ENCODE data around the gene LSM7.

Gene LSM7

GRCh38 chr19:2278459-2279158 lies 49.8 kb downstream of the LSM7 start:
- no peak for DNase-seq (ENCODE audit: low read depth)

GRCh38 chr19:2277138-2277537 lies 51.2 kb downstream of the LSM7 start:
- DNase-seq (ENCODE audit: low read depth): no peak

- DNase-seq (ENCODE audit: low read depth): no peak
These were observed 51.9 kb downstream of the LSM7 start for GRCh38 chr19:2276429-2276986.

- no peak for DNase-seq (ENCODE audit: low read depth)
These were observed 52.6 kb downstream of the LSM7 start for GRCh38 chr19:2275588-2276428.

GRCh38 chr19:2274931-2275535 lies 53.4 kb downstream of the LSM7 start:
- DNase-seq (ENCODE audit: low read depth): no peak

GRCh38 chr19:2274185-2274711 lies 54.1 kb downstream of the LSM7 start:
- no peak for DNase-seq (ENCODE audit: low read depth)

GRCh38 chr19:2273356-2274184 lies 54.8 kb downstream of the LSM7 start:
- DNase-seq (ENCODE audit: low read depth): peak; percentile 66
